ENCODE measurements around the gene GALNT18.

GALNT18 gene

GRCh38 chr11:11486002-11486401 is 135.8 kb downstream of the GALNT18 start:
- in situ Hi-C loops (cut with HindIII; ENCODE audit: low pct_unique_long_range_greater_than_20kb, low sequenced_read_pairs), result no loop called here
- DNase-seq (ENCODE audit: low read depth in 1 of 2, low spot score in 1 of 2), result no peak
- TF ChIP-seq JUND (IDR thresholded peaks at IDR 0.05; ENCODE audit: low read depth), result no peak

GRCh38 chr11:11483627-11484026 is 138.2 kb downstream of the GALNT18 start:
- TF ChIP-seq JUND (IDR thresholded peaks at IDR 0.05; ENCODE audit: low read depth), result no peak
- in situ Hi-C loops (cut with HindIII; ENCODE audit: low pct_unique_long_range_greater_than_20kb, low sequenced_read_pairs), result no loop called here
- no peak for DNase-seq (ENCODE audit: low read depth in 1 of 2, low spot score in 1 of 2)

GRCh38 chr11:11482730-11483129 is 139.1 kb downstream of the GALNT18 start:
- no peak for DNase-seq (ENCODE audit: low read depth in 1 of 2, low spot score in 1 of 2)
- in situ Hi-C loops (cut with HindIII; ENCODE audit: low pct_unique_long_range_greater_than_20kb, low sequenced_read_pairs), result no loop called here

GRCh38 chr11:11481371-11481770 is 140.4 kb downstream of the GALNT18 start:
- no peak for DNase-seq (ENCODE audit: low read depth in 1 of 2, low spot score in 1 of 2)

More at GRCh38 chr11:11482730-11483129, 139.1 kb downstream of the GALNT18 start:
- no peak for TF ChIP-seq JUND (IDR thresholded peaks at IDR 0.05; ENCODE audit: low read depth)

GRCh38 chr11:11480971-11481370 is 140.8 kb downstream of the GALNT18 start:
- in situ Hi-C loops (cut with HindIII; ENCODE audit: low pct_unique_long_range_greater_than_20kb, low sequenced_read_pairs), result no loop called here
- TF ChIP-seq JUND (IDR thresholded peaks at IDR 0.05; ENCODE audit: low read depth), result no peak
- no peak for DNase-seq (ENCODE audit: low read depth in 1 of 2, low spot score in 1 of 2)

More at GRCh38 chr11:11481371-11481770, 140.4 kb downstream of the GALNT18 start:
- no peak for TF ChIP-seq JUND (IDR thresholded peaks at IDR 0.05; ENCODE audit: low read depth)
- in situ Hi-C loops (cut with HindIII; ENCODE audit: low pct_unique_long_range_greater_than_20kb, low sequenced_read_pairs), result no loop called here

- in situ Hi-C loops (cut with HindIII; ENCODE audit: low pct_unique_long_range_greater_than_20kb, low sequenced_read_pairs), result no loop called here
- no peak for DNase-seq (ENCODE audit: low read depth in 1 of 2, low spot score in 1 of 2)
These were observed 143.1 kb downstream of the GALNT18 start for GRCh38 chr11:11478687-11479086.

GRCh38 chr11:11477695-11478420 is 143.9 kb downstream of the GALNT18 start:
- TF ChIP-seq JUND (IDR thresholded peaks at IDR 0.05; ENCODE audit: low read depth), result no peak
- no peak for DNase-seq (ENCODE audit: low read depth in 1 of 2, low spot score in 1 of 2)
- in situ Hi-C loops (cut with HindIII; ENCODE audit: low pct_unique_long_range_greater_than_20kb, low sequenced_read_pairs), result no loop called here

More at GRCh38 chr11:11478687-11479086, 143.1 kb downstream of the GALNT18 start:
- no peak for TF ChIP-seq JUND (IDR thresholded peaks at IDR 0.05; ENCODE audit: low read depth)

GRCh38 chr11:11476971-11477645 is 144.7 kb downstream of the GALNT18 start:
- in situ Hi-C loops (cut with HindIII; ENCODE audit: low pct_unique_long_range_greater_than_20kb, low sequenced_read_pairs), result no loop called here
- no peak for DNase-seq (ENCODE audit: low read depth in 1 of 2, low spot score in 1 of 2)
- no peak for TF ChIP-seq JUND (IDR thresholded peaks at IDR 0.05; ENCODE audit: low read depth)

- no peak for TF ChIP-seq JUND (IDR thresholded peaks at IDR 0.05; ENCODE audit: low read depth)
- no peak for DNase-seq (ENCODE audit: low read depth in 1 of 2, low spot score in 1 of 2)
- in situ Hi-C loops (cut with HindIII; ENCODE audit: low pct_unique_long_range_greater_than_20kb, low sequenced_read_pairs), result no loop called here
These were observed 145.3 kb downstream of the GALNT18 start for GRCh38 chr11:11476499-11476898.

GRCh38 chr11:11472106-11472505 is 149.7 kb downstream of the GALNT18 start:
- in situ Hi-C loops (cut with HindIII; ENCODE audit: low pct_unique_long_range_greater_than_20kb, low sequenced_read_pairs), result no loop called here
- DNase-seq (ENCODE audit: low read depth in 1 of 2, low spot score in 1 of 2), result no peak

GRCh38 chr11:11471201-11471600 is 150.6 kb downstream of the GALNT18 start:
- no peak for DNase-seq (ENCODE audit: low read depth in 1 of 2, low spot score in 1 of 2)
- TF ChIP-seq JUND (IDR thresholded peaks at IDR 0.05; ENCODE audit: low read depth), result no peak
- in situ Hi-C loops (cut with HindIII; ENCODE audit: low pct_unique_long_range_greater_than_20kb, low sequenced_read_pairs), result no loop called here

More at GRCh38 chr11:11472106-11472505, 149.7 kb downstream of the GALNT18 start:
- no peak for TF ChIP-seq JUND (IDR thresholded peaks at IDR 0.05; ENCODE audit: low read depth)

- no peak for DNase-seq (ENCODE audit: low read depth in 1 of 2, low spot score in 1 of 2)
- in situ Hi-C loops (cut with HindIII; ENCODE audit: low pct_unique_long_range_greater_than_20kb, low sequenced_read_pairs), result no loop called here
- TF ChIP-seq JUND (IDR thresholded peaks at IDR 0.05; ENCODE audit: low read depth), result no peak
These were observed 152.9 kb downstream of the GALNT18 start for GRCh38 chr11:11468954-11469353.

GRCh38 chr11:11467312-11467711 is 154.5 kb downstream of the GALNT18 start:
- in situ Hi-C loops (cut with HindIII; ENCODE audit: low pct_unique_long_range_greater_than_20kb, low sequenced_read_pairs), result no loop called here
- no peak for TF ChIP-seq JUND (IDR thresholded peaks at IDR 0.05; ENCODE audit: low read depth)
- DNase-seq (ENCODE audit: low read depth in 1 of 2, low spot score in 1 of 2), result peak in 1 of 2 experiments; percentile 29

Measured in T47D (cell line).